GOT3 (cell line): ENCODE measurements around the gene SRA1.
"Not testable (repeated sequence)": the region's sequence is repeated elsewhere in the genome, so short reads cannot be mapped to it uniquely, and the experiment has no call there.

ENCODE experiments used
- DNase-seq: peaks from one replicate; lab custom pipeline; 2025; ENCODE audit warnings: mixed read lengths; lab: John Stamatoyannopoulos, UW

The SRA1 gene

GRCh38 chr5:140557136-140557805 lies at the start of gene SRA1:
Gene SRA1 (minus strand): TSS chr5:140557473. CDS start chr5:140557452, 21 bp downstream.
- DNase-seq: peak; percentile 82

- DNase-seq: no peak
Observed at GRCh38 chr5:140607031-140607430, 49.8 kb upstream of the SRA1 start.

GRCh38 chr5:140605879-140606278 lies 48.6 kb upstream of the SRA1 start:
- DNase-seq: no peak

- DNase-seq: no peak
Observed at GRCh38 chr5:140603734-140604133, 46.5 kb upstream of the SRA1 start.

- DNase-seq: not testable (repeated sequence)
Observed at GRCh38 chr5:140603446-140603698, 46.1 kb upstream of the SRA1 start.

- DNase-seq: no peak
Observed at GRCh38 chr5:140602147-140602546, 44.9 kb upstream of the SRA1 start.

GRCh38 chr5:140600096-140600495 lies 42.8 kb upstream of the SRA1 start:
- no peak for DNase-seq

- DNase-seq: no peak
Observed at GRCh38 chr5:140598836-140599235, 41.6 kb upstream of the SRA1 start.

- no peak for DNase-seq
Observed at GRCh38 chr5:140596321-140596741, 39.1 kb upstream of the SRA1 start.

- no peak for DNase-seq
Observed at GRCh38 chr5:140595538-140596300, 38.4 kb upstream of the SRA1 start.

- no peak for DNase-seq
Observed at GRCh38 chr5:140594169-140594568, 36.9 kb upstream of the SRA1 start.

GRCh38 chr5:140593070-140593469 lies 35.8 kb upstream of the SRA1 start:
- not testable (repeated sequence) for DNase-seq

- DNase-seq: no peak
Observed at GRCh38 chr5:140591747-140592372, 34.6 kb upstream of the SRA1 start.

GRCh38 chr5:140590861-140591260 lies 33.6 kb upstream of the SRA1 start:
- DNase-seq: no peak

- DNase-seq: no peak
Observed at GRCh38 chr5:140588311-140589070, 31.2 kb upstream of the SRA1 start.

GRCh38 chr5:140587495-140587894 lies 30.2 kb upstream of the SRA1 start:
- no peak for DNase-seq

GRCh38 chr5:140579188-140579747 lies 22.0 kb upstream of the SRA1 start:
- DNase-seq: not testable (repeated sequence)

GRCh38 chr5:140576776-140577201 lies 19.5 kb upstream of the SRA1 start:
- DNase-seq: no peak

GRCh38 chr5:140575309-140575708 lies 18.0 kb upstream of the SRA1 start:
- no peak for DNase-seq

- DNase-seq: no peak
Observed at GRCh38 chr5:140574165-140574564, 16.9 kb upstream of the SRA1 start.

GRCh38 chr5:140573683-140574082 lies 16.4 kb upstream of the SRA1 start:
- no peak for DNase-seq

GRCh38 chr5:140571105-140571504 lies 13.8 kb upstream of the SRA1 start:
- DNase-seq: no peak
